Thyroid gland (tissue), 4 donors: ENCODE measurements around the gene DOCK10.

Experiments used
- CTCF ChIP-seq, 6 experiments: fragments of 200-600 bp in 3 of 6; fragments of 450-650 bp in 3 of 6; sonication (generic) in 3 of 6; IDR thresholded peaks; one replicate each; pipeline ENCODE4 v1.5.1; 2016 to 2019; ENCODE audit warnings: antibody characterized with exemption in 6 of 6, mild to moderate bottlenecking in 2 of 6, inconsistent platforms in 1 of 6, moderate library complexity in 1 of 6
- POLR2A ChIP-seq, 2 donors: fragments of 450-650 bp; IDR thresholded peaks; one replicate each; pipeline ENCODE4 v1.6.1; 2017; ENCODE audit warnings: antibody characterized with exemption in 2 of 2, mild to moderate bottlenecking in 2 of 2, moderate library complexity in 1 of 2

GRCh38 chr2:224969633-224970260 lies 72.5 kb downstream of the DOCK10 start:
- TF ChIP-seq CTCF (IDR thresholded peaks at IDR 0.05): no peak
- TF ChIP-seq POLR2A (IDR thresholded peaks at IDR 0.05): no peak
